GM19397 (cell line): Measurements from ENCODE around the gene IREB2.
"Not testable (repeated sequence)": the region's sequence is repeated elsewhere in the genome, so short reads cannot be mapped to it uniquely, and the experiment has no call there.

ENCODE experiments used
- ATAC-seq: cut with Tn5 transposase; IDR thresholded peaks from one replicate; pipeline ENCODE4 v1.9.1; 2021; ENCODE audit warnings: mild to moderate bottlenecking, moderate library complexity; ENCODE audit not compliant: unreplicated experiment

The IREB2 gene

GRCh38 chr15:78461171-78461888 lies 23.3 kb downstream of the IREB2 start:
- no peak for ATAC-seq

- ATAC-seq = no peak
Measured at GRCh38 chr15:78469031-78469430, 31.0 kb downstream of the IREB2 start.

GRCh38 chr15:78477295-78477694 lies 39.3 kb downstream of the IREB2 start:
- no peak for ATAC-seq

- ATAC-seq = no peak
Measured at GRCh38 chr15:78479650-78480049, 41.6 kb downstream of the IREB2 start.

- ATAC-seq = no peak
Measured at GRCh38 chr15:78481917-78482316, 43.9 kb downstream of the IREB2 start.

- no peak for ATAC-seq
Measured at GRCh38 chr15:78492872-78493271, 54.9 kb downstream of the IREB2 start.

- no peak for ATAC-seq
Measured at GRCh38 chr15:78501857-78502256, 63.8 kb downstream of the IREB2 start.

GRCh38 chr15:78502641-78503040 lies 64.6 kb downstream of the IREB2 start:
- ATAC-seq = no peak

GRCh38 chr15:78506971-78507830 lies 69.2 kb downstream of the IREB2 start, which contains the start of gene HYKK:
HYKK (plus strand) TSS chr15:78507577; CDS start chr15:78513089, 5,512 bp downstream.
- ATAC-seq = peak; percentile 85

- peak; percentile 28 for ATAC-seq
Measured at GRCh38 chr15:78507831-78508160, 69.8 kb downstream of the IREB2 start.

- ATAC-seq = no peak
Measured at GRCh38 chr15:78508272-78508671, 70.3 kb downstream of the IREB2 start.

GRCh38 chr15:78509726-78510312 lies 71.8 kb downstream of the IREB2 start:
- ATAC-seq = no peak

GRCh38 chr15:78520035-78520434 lies 82.0 kb downstream of the IREB2 start:
- ATAC-seq = not testable (repeated sequence)

- no peak for ATAC-seq
Measured at GRCh38 chr15:78524230-78524629, 86.2 kb downstream of the IREB2 start.

GRCh38 chr15:78527325-78527724 lies 89.3 kb downstream of the IREB2 start:
- ATAC-seq = no peak

- ATAC-seq = no peak
Measured at GRCh38 chr15:78533331-78533730, 95.3 kb downstream of the IREB2 start.

- ATAC-seq = no peak
Measured at GRCh38 chr15:78536134-78536533, 98.1 kb downstream of the IREB2 start.

GRCh38 chr15:78537266-78537905 lies 99.4 kb downstream of the IREB2 start:
- ATAC-seq = no peak

- no peak for ATAC-seq
Measured at GRCh38 chr15:78538358-78538757, 100.3 kb downstream of the IREB2 start.

GRCh38 chr15:78539464-78540140 lies 101.6 kb downstream of the IREB2 start:
- ATAC-seq = not testable (repeated sequence)
